BLaER1 (cell line): Measurements from ENCODE around the gene B4GALNT3.

ENCODE experiments used
- H3K27ac ChIP-seq: shearing (Covaris generic); formaldehyde crosslinking; 2 replicates; pipeline ENCODE4 v1.8.1; 2022
- H3K27me3 ChIP-seq: shearing (Covaris generic); formaldehyde crosslinking; 2 replicates; pipeline ENCODE4 v1.8.1; 2022
- H3K36me3 ChIP-seq: shearing (Covaris generic); formaldehyde crosslinking; 2 replicates; pipeline ENCODE4 v1.8.1; 2022
- H3K4me1 ChIP-seq: shearing (Covaris generic); formaldehyde crosslinking; 2 replicates; pipeline ENCODE4 v1.8.1; 2022
- H3K4me2 ChIP-seq: shearing (Covaris generic); formaldehyde crosslinking; 2 replicates; pipeline ENCODE4 v1.8.1; 2022
- H3K4me3 ChIP-seq: shearing (Covaris generic); formaldehyde crosslinking; 2 replicates; pipeline ENCODE4 v1.8.1; 2022
- H3K9ac ChIP-seq: shearing (Covaris generic); formaldehyde crosslinking; 2 replicates; pipeline ENCODE4 v1.8.1; 2022
- H3K9me3 ChIP-seq: shearing (Covaris generic); formaldehyde crosslinking; 2 replicates; pipeline ENCODE4 v1.8.1; 2022
- H4K20me1 ChIP-seq: shearing (Covaris generic); formaldehyde crosslinking; 2 replicates; pipeline ENCODE4 v1.8.1; 2022
- Cebpa-rat ChIP-seq: shearing (Covaris generic); IDR thresholded peaks from 2 replicates; pipeline ENCODE4 v1.8.1; 2022

B4GALNT3 gene

GRCh38 chr12:599756-600155 lies 140.0 kb downstream of the B4GALNT3 start:
- no peak overlapping the region for H3K9ac ChIP-seq

GRCh38 chr12:601976-602699 lies 142.4 kb downstream of the B4GALNT3 start:
- Histone ChIP-seq H3K4me1 (peaks cover 15% of the 10 kb centered on the region), H4K20me1 (no peaks in the 10 kb centered on the region), H3K9ac (no peak overlapping the region), H3K4me2 (no peak overlapping the region), H3K4me3 (no peak overlapping the region), H3K27ac (no peak overlapping the region), H3K36me3 (no peaks in the 10 kb centered on the region), H3K27me3 (no peaks in the 10 kb centered on the region), H3K9me3 (no peaks in the 10 kb centered on the region)
- no peak for TF ChIP-seq Cebpa-rat

More at GRCh38 chr12:599756-600155, 140.0 kb downstream of the B4GALNT3 start:
- Histone ChIP-seq H3K4me2 (no peak overlapping the region), H3K9me3 (no peaks in the 10 kb centered on the region), H3K4me3 (no peak overlapping the region), H4K20me1 (no peaks in the 10 kb centered on the region), H3K27ac (no peak overlapping the region), H3K4me1 (peaks cover 13% of the 10 kb centered on the region), H3K27me3 (no peaks in the 10 kb centered on the region), H3K36me3 (no peaks in the 10 kb centered on the region)
- TF ChIP-seq Cebpa-rat = no peak

- peaks cover 17% of the 10 kb centered on the region for H3K4me1 ChIP-seq
- no peaks in the 10 kb centered on the region for H3K27me3 ChIP-seq
- H4K20me1 ChIP-seq = no peaks in the 10 kb centered on the region
- no peak for TF ChIP-seq Cebpa-rat
- H3K9ac ChIP-seq = no peak overlapping the region
- no peaks in the 10 kb centered on the region for H3K36me3 ChIP-seq
- no peak overlapping the region for H3K4me2 ChIP-seq
- no peak overlapping the region for H3K4me3 ChIP-seq
- no peak overlapping the region for H3K27ac ChIP-seq
- H3K9me3 ChIP-seq = no peaks in the 10 kb centered on the region
These were observed 142.9 kb downstream of the B4GALNT3 start for GRCh38 chr12:602700-603068.

GRCh38 chr12:604956-605355 lies 145.2 kb downstream of the B4GALNT3 start:
- no peaks in the 10 kb centered on the region for H3K9me3 ChIP-seq
- H4K20me1 ChIP-seq = no peaks in the 10 kb centered on the region
- H3K4me3 ChIP-seq = no peak overlapping the region
- no peak overlapping the region for H3K4me2 ChIP-seq
- TF ChIP-seq Cebpa-rat = no peak
- peaks cover 29% of the 10 kb centered on the region for H3K4me1 ChIP-seq
- no peak overlapping the region for H3K9ac ChIP-seq
- no peaks in the 10 kb centered on the region for H3K27me3 ChIP-seq
- H3K36me3 ChIP-seq = no peaks in the 10 kb centered on the region
- no peak overlapping the region for H3K27ac ChIP-seq

GRCh38 chr12:607541-608001 lies 147.8 kb downstream of the B4GALNT3 start:
- H3K4me2 ChIP-seq = peak overlapping the region; percentile 29
- H3K9ac ChIP-seq = no peak overlapping the region
- H4K20me1 ChIP-seq = no peaks in the 10 kb centered on the region
- peaks cover 49% of the 10 kb centered on the region for H3K4me1 ChIP-seq
- TF ChIP-seq Cebpa-rat = no peak
- no peaks in the 10 kb centered on the region for H3K9me3 ChIP-seq
- H3K27ac ChIP-seq = no peak overlapping the region
- no peak overlapping the region for H3K4me3 ChIP-seq
- H3K27me3 ChIP-seq = no peaks in the 10 kb centered on the region
- H3K36me3 ChIP-seq = no peaks in the 10 kb centered on the region

- Histone ChIP-seq H3K9ac (no peak overlapping the region; the same call in 1 of the 2 replicates), H3K4me3 (no peak overlapping the region), H3K27me3 (no peaks in the 10 kb centered on the region), H3K9me3 (no peaks in the 10 kb centered on the region), H3K27ac (no peak overlapping the region), H3K36me3 (no peaks in the 10 kb centered on the region), H3K4me2 (no peak overlapping the region), H4K20me1 (no peaks in the 10 kb centered on the region), H3K4me1 (peaks cover 49% of the 10 kb centered on the region)
- TF ChIP-seq Cebpa-rat = no peak
These were observed 148.7 kb downstream of the B4GALNT3 start for GRCh38 chr12:608413-608812.

GRCh38 chr12:608921-609320 lies 149.2 kb downstream of the B4GALNT3 start:
- H3K4me2 ChIP-seq = no peak overlapping the region
- H3K27me3 ChIP-seq = no peaks in the 10 kb centered on the region
- peaks cover 52% of the 10 kb centered on the region for H3K4me1 ChIP-seq

GRCh38 chr12:611721-612120 lies 152.0 kb downstream of the B4GALNT3 start:
- Histone ChIP-seq H3K36me3 (no peaks in the 10 kb centered on the region), H3K27me3 (no peaks in the 10 kb centered on the region), H3K27ac (no peak overlapping the region), H3K9ac (no peak overlapping the region), H3K9me3 (no peaks in the 10 kb centered on the region), H4K20me1 (no peaks in the 10 kb centered on the region), H3K4me2 (no peak overlapping the region), H3K4me1 (peaks cover 80% of the 10 kb centered on the region), H3K4me3 (no peak overlapping the region)
- no peak for TF ChIP-seq Cebpa-rat

More at GRCh38 chr12:608921-609320, 149.2 kb downstream of the B4GALNT3 start:
- TF ChIP-seq Cebpa-rat = no peak
- no peak overlapping the region for H3K4me3 ChIP-seq
- no peaks in the 10 kb centered on the region for H3K36me3 ChIP-seq
- no peak overlapping the region for H3K27ac ChIP-seq
- H3K9ac ChIP-seq = no peak overlapping the region
- no peaks in the 10 kb centered on the region for H4K20me1 ChIP-seq
- no peaks in the 10 kb centered on the region for H3K9me3 ChIP-seq

- Histone ChIP-seq H3K27ac (0 out of 2 replicates have a peak overlapping the region, but pooled peaks have one; percentile 2), H3K9ac (no peak overlapping the region), H3K9me3 (no peaks in the 10 kb centered on the region), H3K4me2 (no peak overlapping the region), H3K4me1 (peaks cover 82% of the 10 kb centered on the region), H3K4me3 (no peak overlapping the region), H3K36me3 (no peaks in the 10 kb centered on the region), H4K20me1 (no peaks in the 10 kb centered on the region), H3K27me3 (no peaks in the 10 kb centered on the region)
- no peak for TF ChIP-seq Cebpa-rat
These were observed 152.6 kb downstream of the B4GALNT3 start for GRCh38 chr12:612293-612692.

- Histone ChIP-seq H3K27me3 (no peaks in the 10 kb centered on the region), H4K20me1 (no peaks in the 10 kb centered on the region), H3K9me3 (no peaks in the 10 kb centered on the region), H3K27ac (0 out of 2 replicates have a peak overlapping the region, but pooled peaks have one; percentile 2), H3K4me1 (peaks cover 82% of the 10 kb centered on the region), H3K36me3 (no peaks in the 10 kb centered on the region), H3K4me2 (no peak overlapping the region), H3K4me3 (no peak overlapping the region), H3K9ac (no peak overlapping the region)
- no peak for TF ChIP-seq Cebpa-rat
These were observed 153.1 kb downstream of the B4GALNT3 start for GRCh38 chr12:612886-613285.
